HepG2 (cell line): ENCODE data around the gene MRPL43. TPM values are rescaled to one million over a fixed set of nuclear protein-coding genes. Genes with fewer than 3 reads are reported as not detected.

ENCODE experiments used
- ATAC-seq: fragments of 200-7000 bp; cut with Tn5 transposase; 3 replicates; pipeline ENCODE4 v1.9.1; 2020; ENCODE audit warnings: mild to moderate bottlenecking, moderate library complexity
- BruUV-seq: library from RNA; stranded (reverse); fragments of 400-500 nt; replicated peaks from 2 replicates; lab custom pipeline; 2021; lab: Mats Ljungman, UMichigan
- CTCF ChIA-PET: fragments of 300-600 bp; formaldehyde crosslinking; extraction: SDS; loops from one replicate; lab custom pipeline; 2021; ENCODE audit warnings: low total read pairs, inconsistent platforms, low intra/inter-chr PET ratio; lab: Yijun Ruan, JAX
- POLR2A ChIA-PET: fragments of 350-600 bp; sonication (Branson Sonifier 250); formaldehyde crosslinking; loops from one replicate; lab custom pipeline; 2020; ENCODE audit warnings: antibody characterized with exemption, inconsistent platforms; lab: Yijun Ruan, JAX
- DNase-seq: peaks from one replicate; pipeline ENCODE4 v3.0.0-alpha.2; 2015; ENCODE audit warnings: low spot score
- FAIRE-seq: peaks from 3 replicates; lab custom pipeline; 2011; peaks lifted over from hg19 to GRCh38; lab: Jason Lieb, UNC
- H2AFZ ChIP-seq: one replicate; pipeline ENCODE4 v1.6.1; 2011; ENCODE audit warnings: low read length, inconsistent platforms
- H3K27ac ChIP-seq: fragments of 300-600 bp; 3 replicates; pipeline ENCODE4 v1.8.0; 2011; ENCODE audit warnings: mixed run types, mild to moderate bottlenecking, mixed read lengths, low read length, inconsistent platforms; ENCODE audit not compliant: insufficient read depth; ENCODE audit errors: extremely low read length
- H3K27me3 ChIP-seq, 2 experiments: fragments of 200-600 bp in 1 of 2; 2 replicates in 1 of 2; 3 replicates in 1 of 2; pipeline versions ENCODE4 v1.6.0 to v1.8.0; 2011; ENCODE audit warnings: low read length in 2 of 2, mild to moderate bottlenecking in 2 of 2, moderate library complexity in 2 of 2, inconsistent platforms in 1 of 2; ENCODE audit not compliant: insufficient read depth in 2 of 2, control insufficient read depth in 1 of 2
- H3K36me3 ChIP-seq, 2 experiments: fragments of 200-600 bp in 1 of 2; replicated peaks in 1 of 2; 2 replicates in 1 of 2; 3 replicates in 1 of 2; pipeline versions ENCODE4 v1.5.1 to v1.8.0; 2011; ENCODE audit warnings: low read length in 2 of 2, inconsistent platforms in 1 of 2; ENCODE audit not compliant: insufficient read depth in 2 of 2, control insufficient read depth in 1 of 2
- H3K4me1 ChIP-seq: 2 replicates; pipeline ENCODE4 v1.5.1; 2012; ENCODE audit warnings: low read length, inconsistent platforms; ENCODE audit not compliant: insufficient read depth
- H3K4me2 ChIP-seq: 2 replicates; pipeline ENCODE4 v1.6.0; 2011; ENCODE audit warnings: low read depth, low read length, inconsistent platforms
- H3K4me3 ChIP-seq, 3 experiments: fragments of 200-600 bp in 1 of 3; sonication (generic), shearing (Covaris generic) in 1 of 3; replicated peaks in 1 of 3; 2 replicates each; pipeline ENCODE4 v1.5.1; 2011 to 2016; ENCODE audit warnings: low read length in 3 of 3, inconsistent platforms in 2 of 3, low read depth in 2 of 3, mild to moderate bottlenecking in 2 of 3, control low read depth in 1 of 3, mixed read lengths in 1 of 3; ENCODE audit not compliant: insufficient read depth in 1 of 3
- H3K79me2 ChIP-seq: one replicate; pipeline ENCODE4 v1.6.1; 2011; ENCODE audit warnings: low read length, inconsistent platforms; ENCODE audit not compliant: insufficient read depth
- H3K9ac ChIP-seq: 2 replicates; pipeline ENCODE4 v1.6.0; 2011; ENCODE audit warnings: mild to moderate bottlenecking, low read depth, low read length, inconsistent platforms; ENCODE audit not compliant: insufficient read depth
- H3K9me3 ChIP-seq: 2 replicates; pipeline ENCODE4 v1.5.1; 2012; ENCODE audit warnings: mild to moderate bottlenecking, low read length
- H4K20me1 ChIP-seq: 2 replicates; pipeline ENCODE4 v1.6.0; 2011; ENCODE audit warnings: inconsistent platforms, mild to moderate bottlenecking, low read length, moderate library complexity; ENCODE audit not compliant: insufficient read depth
- ATRX ChIP-seq: sonication (generic); formaldehyde crosslinking; IDR thresholded peaks from 2 replicates; pipeline ENCODE4 v1.4.0; 2020; ENCODE audit warnings: missing genetic modification reagents, borderline replicate concordance
- JUNB ChIP-seq: sonication (generic); formaldehyde crosslinking; IDR thresholded peaks from 2 replicates; pipeline ENCODE4 v1.8.0; 2022; ENCODE audit warnings: missing genetic modification reagents, mild to moderate bottlenecking, borderline replicate concordance
- NRL ChIP-seq: sonication (generic); formaldehyde crosslinking; IDR thresholded peaks from 2 replicates; pipeline ENCODE4 v1.5.0; 2020; ENCODE audit warnings: missing genetic modification reagents, mild to moderate bottlenecking, moderate library complexity, borderline replicate concordance
- ZFYVE20 ChIP-seq: sonication (generic); formaldehyde crosslinking; IDR thresholded peaks from 2 replicates; pipeline ENCODE4 v1.8.0; 2023; ENCODE audit warnings: low read depth, mild to moderate bottlenecking, moderate library complexity, missing genetic modification reagents, borderline replicate concordance
- ZNF484 ChIP-seq: sonication (generic); formaldehyde crosslinking; IDR thresholded peaks from 2 replicates; pipeline ENCODE4 v1.5.1; 2020; ENCODE audit warnings: mild to moderate bottlenecking, low read depth, missing genetic modification reagents, borderline replicate concordance
- WGBS: methylation state at CpG from one replicate; pipeline ENCODE4 v1.1.6; 2017; ENCODE audit warnings: low lambda C conversion rate; 5-methylcytosine and 5-hydroxymethylcytosine counted together
- in situ Hi-C: cut with HindIII; loops from 2 replicates; pipeline ENCODE4 v1.10.0; 2017; ENCODE audit warnings: low pct_unique_long_range_greater_than_20kb; ENCODE audit not compliant: extremely low pct_ligation_motif_present
- intact Hi-C: fragments of 100-400 bp; cut with micrococcal nuclease; formaldehyde crosslinking; loops from one replicate; pipeline ENCODE4 v1.10.0; 2022; ENCODE audit not compliant: unreplicated experiment
- polyA plus RNA-seq, 8 experiments: library from polyadenylated mRNA; depleted of rRNA in 3 of 8; stranded (reverse) in 7 of 8; unstranded in 1 of 8; fragments of >200 nt; fragmentation: Illumina TruSeq in 4 of 8; extraction: Trizol in 4 of 8; gene quantifications; 2 replicates each; pipeline versions ENCODE4 v1.2.1 to v1.2.3, GENCODE V29; 2011 to 2016; ENCODE audit warnings: low read depth in 4 of 8, missing spikeins in 1 of 8, mixed read lengths in 1 of 8; ENCODE audit not compliant: insufficient read depth in 1 of 8
- total RNA-seq, 5 experiments: library from RNA; depleted of rRNA; stranded (reverse); fragments of >200 nt; fragmentation: Illumina TruSeq; extraction: Trizol; gene quantifications; 2 replicates each; pipeline ENCODE4 v1.2.3, GENCODE V29; 2016; ENCODE audit warnings: low read depth in 1 of 5
- TF ChIP-seq, protein P1 (sequence below): sonication (generic); formaldehyde crosslinking; conservative IDR thresholded peaks from 2 replicates; pipeline ENCODE4 v1.8.0; 2022; ENCODE audit warnings: mild to moderate bottlenecking, moderate library complexity, missing genetic modification reagents
- TF ChIP-seq, protein P2 (sequence below): sonication (generic); formaldehyde crosslinking; IDR thresholded peaks from 2 replicates; pipeline ENCODE4 v1.4.0; 2020; ENCODE audit warnings: mild to moderate bottlenecking, low read depth, missing genetic modification reagents

MRPL43 gene
- total and polyA plus RNA-seq, 2 of the 13 experiments (the other 11 are each of a cell fraction or from before 2014, with no cell fraction given) = 71.0 to 73.7 TPM

- intact Hi-C loops = loop anchor here (5.0 kb wide), 1 partner anchor 37 kb away; no protein-coding TSS in a partner anchor
- Histone ChIP-seq H3K4me2 (peak overlapping the region; percentile 96), H3K9ac (peak overlapping the region; percentile 27), H2AFZ (no peak overlapping the region), H3K27ac (no peak overlapping the region), H3K4me3 (peak overlapping the region; percentile 73 to 80 (median 74); a peak in 5 of 6 replicates), H3K4me1 (peaks cover 64% of the 10 kb centered on the region), H3K27me3 (no peaks in the 10 kb centered on the region; a peak in 1 of 5 replicates), H4K20me1 (no peaks in the 10 kb centered on the region), H3K36me3 (peaks cover 0 to 4% of the 10 kb centered on the region in 2 experiments; a peak in 1 of 5 replicates), H3K79me2 (no peaks in the 10 kb centered on the region)
- FAIRE-seq (no peak), ATAC-seq (peak; percentile 3; the same call in 2 of the 3 replicates), DNase-seq (no peak)
- BruUV-seq = no TSS peak
- ChIA-PET CTCF (no interaction called here), POLR2A (interaction anchor here (0.6 to 4.6 kb wide), 11 partner anchors 11 to 118 kb away, joined by 3 to 51 read pairs (median 5); partner anchors contain the start of genes KAZALD1, LZTS2 and SLF2)
- WGBS = 16% methylated on average over 4 of the region's 25 CpGs
- TF ChIP-seq ZNF484 (no peak), ATRX (CRISPR knock-in tag) (no peak), ZFYVE20 (CRISPR knock-in tag) (no peak), NRL (CRISPR knock-in tag) (0 out of 2 replicates have a peak, but pooled peaks have one; percentile 53), JUNB (CRISPR knock-in tag) (no peak)
- TF ChIP-seq, protein P1, sequence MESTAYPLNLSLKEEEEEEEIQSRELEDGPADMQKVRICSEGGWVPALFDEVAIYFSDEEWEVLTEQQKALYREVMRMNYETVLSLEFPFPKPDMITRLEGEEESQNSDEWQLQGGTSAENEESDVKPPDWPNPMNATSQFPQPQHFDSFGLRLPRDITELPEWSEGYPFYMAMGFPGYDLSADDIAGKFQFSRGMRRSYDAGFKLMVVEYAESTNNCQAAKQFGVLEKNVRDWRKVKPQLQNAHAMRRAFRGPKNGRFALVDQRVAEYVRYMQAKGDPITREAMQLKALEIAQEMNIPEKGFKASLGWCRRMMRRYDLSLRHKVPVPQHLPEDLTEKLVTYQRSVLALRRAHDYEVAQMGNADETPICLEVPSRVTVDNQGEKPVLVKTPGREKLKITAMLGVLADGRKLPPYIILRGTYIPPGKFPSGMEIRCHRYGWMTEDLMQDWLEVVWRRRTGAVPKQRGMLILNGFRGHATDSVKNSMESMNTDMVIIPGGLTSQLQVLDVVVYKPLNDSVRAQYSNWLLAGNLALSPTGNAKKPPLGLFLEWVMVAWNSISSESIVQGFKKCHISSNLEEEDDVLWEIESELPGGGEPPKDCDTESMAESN (CRISPR knock-in tag) = no peak
- TF ChIP-seq, protein P2, sequence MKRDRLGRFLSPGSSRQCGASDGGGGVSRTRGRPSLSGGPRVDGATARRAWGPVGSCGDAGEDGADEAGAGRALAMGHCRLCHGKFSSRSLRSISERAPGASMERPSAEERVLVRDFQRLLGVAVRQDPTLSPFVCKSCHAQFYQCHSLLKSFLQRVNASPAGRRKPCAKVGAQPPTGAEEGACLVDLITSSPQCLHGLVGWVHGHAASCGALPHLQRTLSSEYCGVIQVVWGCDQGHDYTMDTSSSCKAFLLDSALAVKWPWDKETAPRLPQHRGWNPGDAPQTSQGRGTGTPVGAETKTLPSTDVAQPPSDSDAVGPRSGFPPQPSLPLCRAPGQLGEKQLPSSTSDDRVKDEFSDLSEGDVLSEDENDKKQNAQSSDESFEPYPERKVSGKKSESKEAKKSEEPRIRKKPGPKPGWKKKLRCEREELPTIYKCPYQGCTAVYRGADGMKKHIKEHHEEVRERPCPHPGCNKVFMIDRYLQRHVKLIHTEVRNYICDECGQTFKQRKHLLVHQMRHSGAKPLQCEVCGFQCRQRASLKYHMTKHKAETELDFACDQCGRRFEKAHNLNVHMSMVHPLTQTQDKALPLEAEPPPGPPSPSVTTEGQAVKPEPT (CRISPR knock-in tag) = no peak
- TF ChIP-seq, all 625 proteins: peak for 1
- no peaks in the 10 kb centered on the region for H3K9me3 ChIP-seq
- in situ Hi-C loops = loop anchor here (5.0 kb wide), 1 partner anchor 37 kb away; no protein-coding TSS in a partner anchor
Measured at GRCh38 chr10:101030496-101031127, 43.3 kb upstream of the MRPL43 start.
